ENCODE measurements around the gene ZNF579. TPM values are rescaled to one million over a fixed set of nuclear protein-coding genes. Genes with fewer than 3 reads are reported as not detected.

The ZNF579 gene
- total and polyA plus RNA-seq, 9 of the 15 experiments (the other 6 are each of a cell fraction or from before 2014, with no cell fraction given): 0.06 to 15.9 (median 1.6) TPM

- peak; percentile 29 for TF ChIP-seq PRDM10 (IDR thresholded peaks at IDR 0.05; ENCODE audit: partially characterized antibody)
- TF ChIP-seq JUND (IDR thresholded peaks at IDR 0.05; ENCODE audit: borderline replicate concordance, low read depth, low read length): peak; percentile 47; the same call in 1 of the 2 replicates
- TF ChIP-seq JUND (tag; IDR thresholded peaks at IDR 0.05; ENCODE audit: borderline replicate concordance, low read depth, low read length): no peak
- TF ChIP-seq POU5F1 (IDR thresholded peaks at IDR 0.05; ENCODE audit: borderline replicate concordance, low read depth, low read length, partially characterized antibody): no peak
- no peak for TF ChIP-seq L3MBTL2 (IDR thresholded peaks at IDR 0.05)
- TF ChIP-seq SRSF7 (optimal IDR thresholded peaks at IDR 0.05; ENCODE audit: low read depth, low read length): no peak
- 0 out of 2 replicates have a peak, but pooled peaks have one; percentile 23 for TF ChIP-seq ARID4B (CRISPR knock-in tag; IDR thresholded peaks at IDR 0.05)
- TF ChIP-seq FOXA1 (IDR thresholded peaks at IDR 0.05; ENCODE audit: borderline replicate concordance): peak; percentile 34; the same call in 1 of the 2 replicates
- no peak for TF ChIP-seq MBD2 (IDR thresholded peaks at IDR 0.05; ENCODE audit: borderline replicate concordance, low read depth)
- TF ChIP-seq FOSL1 (tag; conservative IDR thresholded peaks at IDR 0.05): peak; percentile 77
- no peak for TF ChIP-seq RBM17 (IDR thresholded peaks at IDR 0.05; ENCODE audit: borderline replicate concordance, low read depth, low read length)
- no peak for TF ChIP-seq ZBTB17 (CRISPR knock-in tag; IDR thresholded peaks at IDR 0.05)
- TF ChIP-seq PCBP1 (IDR thresholded peaks at IDR 0.05; ENCODE audit: low read depth, low read length, poor library complexity, severe bottlenecking): peak; percentile 43
- no peak for TF ChIP-seq ZNF280A (IDR thresholded peaks at IDR 0.05; ENCODE audit: low read depth, partially characterized antibody)
- no peak for TF ChIP-seq CBX2 (IDR thresholded peaks at IDR 0.05; ENCODE audit: insufficient read depth, low read length, poor library complexity, severe bottlenecking)
Observed at GRCh38 chr19:55549500-55550320, 30.9 kb downstream of the ZNF579 start (continued).

All from K562 (cell line).